Mesendoderm (in vitro differentiated cells): ENCODE results near the gene SLC6A13.

Experiments used
- DNase-seq: peaks from one replicate; pipeline ENCODE4 v3.0.0; 2013
- H2AK5ac ChIP-seq: 2 replicates; pipeline ENCODE4 v1.6.1; 2013; ENCODE audit warnings: low read length, inconsistent platforms
- H2BK120ac ChIP-seq: 2 replicates; pipeline ENCODE4 v1.6.1; 2013; ENCODE audit warnings: low read depth, mild to moderate bottlenecking, low read length, moderate library complexity, mixed read lengths
- H2BK15ac ChIP-seq: replicated peaks from 2 replicates; pipeline ENCODE4 v1.6.1; 2013; ENCODE audit warnings: low read depth, mild to moderate bottlenecking, moderate library complexity
- H2BK5ac ChIP-seq: 2 replicates; pipeline ENCODE4 v1.6.1; 2013; ENCODE audit warnings: low read length, inconsistent platforms
- H3K18ac ChIP-seq: 2 replicates; pipeline ENCODE4 v1.6.1; 2013; ENCODE audit warnings: mild to moderate bottlenecking, low read length, mixed read lengths
- H3K23ac ChIP-seq: one replicate; pipeline ENCODE4 v1.6.1; 2013; ENCODE audit warnings: low read length
- H3K27ac ChIP-seq: 2 replicates; pipeline ENCODE4 v1.5.1; 2013; ENCODE audit warnings: low read depth, mild to moderate bottlenecking, inconsistent platforms, low read length, moderate library complexity
- H3K27me3 ChIP-seq: 2 replicates; pipeline ENCODE4 v1.6.1; 2013; ENCODE audit warnings: low read length, control low read depth, mild to moderate bottlenecking, inconsistent platforms; ENCODE audit not compliant: insufficient read depth, poor library complexity
- H3K36me3 ChIP-seq: 2 replicates; pipeline ENCODE4 v1.6.1; 2013; ENCODE audit warnings: low read length, inconsistent platforms; ENCODE audit not compliant: control insufficient read depth, insufficient read depth
- H3K4ac ChIP-seq: one replicate; pipeline ENCODE4 v1.6.1; 2013; ENCODE audit warnings: low read depth, mild to moderate bottlenecking, low read length, moderate library complexity
- H3K4me1 ChIP-seq: 2 replicates; pipeline ENCODE4 v1.6.1; 2013; ENCODE audit warnings: low read depth, low read length, inconsistent platforms; ENCODE audit not compliant: control insufficient read depth
- H3K4me2 ChIP-seq: 2 replicates; pipeline ENCODE4 v1.6.1; 2013; ENCODE audit warnings: low read length
- H3K4me3 ChIP-seq: 2 replicates; pipeline ENCODE4 v1.5.1; 2013; ENCODE audit warnings: mild to moderate bottlenecking, low read length
- H3K56ac ChIP-seq: one replicate; pipeline ENCODE4 v1.6.1; 2013; ENCODE audit warnings: low read length
- H3K79me1 ChIP-seq: 2 replicates; pipeline ENCODE4 v1.6.1; 2013; ENCODE audit warnings: low read length, inconsistent platforms
- H3K79me2 ChIP-seq: 2 replicates; pipeline ENCODE4 v1.6.1; 2013; ENCODE audit warnings: mild to moderate bottlenecking, low read length; ENCODE audit not compliant: control insufficient read depth, insufficient read depth
- H3K9ac ChIP-seq: 2 replicates; pipeline ENCODE4 v1.6.1; 2013; ENCODE audit warnings: low read length, inconsistent platforms
- H4K5ac ChIP-seq: one replicate; pipeline ENCODE4 v1.6.1; 2013; ENCODE audit warnings: low read length
- H4K8ac ChIP-seq: one replicate; pipeline ENCODE4 v1.6.1; 2013; ENCODE audit warnings: low read depth, mild to moderate bottlenecking, control low read depth, low read length, moderate library complexity
- WGBS: extraction: QIAGEN DNeasy Blood & Tissue Kit; methylation state at CpG from one replicate; pipeline ENCODE4 v1.1.7; 2013; ENCODE audit warnings: low lambda C conversion rate, missing lambda C conversion rate; ENCODE audit not compliant: insufficient coverage; ENCODE audit errors: extremely low coverage; 5-methylcytosine and 5-hydroxymethylcytosine counted together

The SLC6A13 gene

GRCh38 chr12:209246-209645, 53.4 kb downstream of the SLC6A13 start:
- Histone ChIP-seq H2BK5ac (no peak overlapping the region), H3K27ac (no peak overlapping the region), H3K36me3 (no peaks in the 10 kb centered on the region), H3K27me3 (peaks cover 7% of the 10 kb centered on the region), H3K23ac (no peak overlapping the region), H2BK120ac (no peak overlapping the region), H3K18ac (no peak overlapping the region), H3K56ac (no peak overlapping the region), H4K8ac (no peak overlapping the region), H3K9ac (no peak overlapping the region), H3K4me3 (no peak overlapping the region), H4K5ac (no peak overlapping the region), H2BK15ac (no peak overlapping the region), H3K79me2 (no peaks in the 10 kb centered on the region), H3K79me1 (no peaks in the 10 kb centered on the region), H3K4me2 (no peak overlapping the region), H2AK5ac (no peak overlapping the region), H3K4ac (no peak overlapping the region), H3K4me1 (peaks cover 3% of the 10 kb centered on the region)
- no peak for DNase-seq
- WGBS = no CpG with 5 or more reads among the region's 15 CpGs

GRCh38 chr12:208813-209212, 53.8 kb downstream of the SLC6A13 start:
- Histone ChIP-seq H3K79me1 (no peaks in the 10 kb centered on the region), H4K5ac (no peak overlapping the region), H3K9ac (no peak overlapping the region), H3K18ac (no peak overlapping the region), H3K4me1 (peaks cover 4% of the 10 kb centered on the region), H3K4me3 (no peak overlapping the region), H3K79me2 (no peaks in the 10 kb centered on the region), H3K4ac (no peak overlapping the region), H2BK120ac (no peak overlapping the region), H3K36me3 (no peaks in the 10 kb centered on the region), H3K4me2 (no peak overlapping the region), H3K27ac (no peak overlapping the region), H3K56ac (no peak overlapping the region), H3K23ac (no peak overlapping the region), H2BK5ac (no peak overlapping the region), H4K8ac (no peak overlapping the region), H3K27me3 (peaks cover 10% of the 10 kb centered on the region), H2BK15ac (no peak overlapping the region), H2AK5ac (no peak overlapping the region)
- no CpG with 5 or more reads among the region's 4 CpGs for WGBS
- DNase-seq = no peak

GRCh38 chr12:207804-208203, 54.8 kb downstream of the SLC6A13 start:
- Histone ChIP-seq H3K23ac (no peak overlapping the region), H3K36me3 (no peaks in the 10 kb centered on the region), H3K4me2 (no peak overlapping the region), H3K4me3 (no peak overlapping the region), H3K79me2 (no peaks in the 10 kb centered on the region), H3K79me1 (no peaks in the 10 kb centered on the region), H2BK5ac (no peak overlapping the region), H2AK5ac (no peak overlapping the region), H2BK15ac (no peak overlapping the region), H3K4me1 (peaks cover 2% of the 10 kb centered on the region), H2BK120ac (no peak overlapping the region), H3K4ac (no peak overlapping the region), H3K18ac (no peak overlapping the region), H3K9ac (no peak overlapping the region), H4K5ac (no peak overlapping the region), H3K27ac (no peak overlapping the region), H3K27me3 (peaks cover 12% of the 10 kb centered on the region), H3K56ac (no peak overlapping the region), H4K8ac (no peak overlapping the region)
- no peak for DNase-seq
- WGBS = no CpG with 5 or more reads among the region's 10 CpGs

- Histone ChIP-seq H3K4me3 (no peak overlapping the region), H3K27ac (no peak overlapping the region), H3K4me2 (no peak overlapping the region), H3K4me1 (peaks cover 2% of the 10 kb centered on the region), H3K36me3 (no peaks in the 10 kb centered on the region), H2AK5ac (no peak overlapping the region), H3K9ac (no peak overlapping the region), H3K79me1 (no peaks in the 10 kb centered on the region), H2BK15ac (no peak overlapping the region), H3K4ac (no peak overlapping the region), H4K8ac (no peak overlapping the region), H3K27me3 (peaks cover 12% of the 10 kb centered on the region), H3K56ac (no peak overlapping the region), H3K23ac (no peak overlapping the region), H3K79me2 (no peaks in the 10 kb centered on the region), H2BK120ac (no peak overlapping the region), H2BK5ac (no peak overlapping the region), H3K18ac (no peak overlapping the region), H4K5ac (no peak overlapping the region)
- WGBS = no CpG with 5 or more reads among the region's 21 CpGs
- DNase-seq = no peak
Measured at GRCh38 chr12:206746-207440, 55.7 kb downstream of the SLC6A13 start.

GRCh38 chr12:205026-205425, 57.6 kb downstream of the SLC6A13 start:
- no peaks in the 10 kb centered on the region for H3K79me1 ChIP-seq
- H2BK120ac ChIP-seq = no peak overlapping the region
- H2AK5ac ChIP-seq = no peak overlapping the region
- H3K23ac ChIP-seq = no peak overlapping the region
- no peak overlapping the region for H3K4me2 ChIP-seq
- H4K5ac ChIP-seq = no peak overlapping the region
- H3K4me1 ChIP-seq = peaks cover 2% of the 10 kb centered on the region
- H3K9ac ChIP-seq = no peak overlapping the region
- DNase-seq = no peak
- H2BK15ac ChIP-seq = no peak overlapping the region
- no peaks in the 10 kb centered on the region for H3K79me2 ChIP-seq
- H3K27me3 ChIP-seq = peaks cover 12% of the 10 kb centered on the region
- H4K8ac ChIP-seq = no peak overlapping the region
- no CpG with 5 or more reads among the region's 4 CpGs for WGBS
- H3K36me3 ChIP-seq = no peaks in the 10 kb centered on the region
- no peak overlapping the region for H3K18ac ChIP-seq
- H3K4ac ChIP-seq = no peak overlapping the region
- no peak overlapping the region for H2BK5ac ChIP-seq
- no peak overlapping the region for H3K27ac ChIP-seq
- H3K56ac ChIP-seq = no peak overlapping the region
- no peak overlapping the region for H3K4me3 ChIP-seq

- Histone ChIP-seq H3K36me3 (no peaks in the 10 kb centered on the region), H4K5ac (no peak overlapping the region), H3K18ac (no peak overlapping the region), H3K79me2 (no peaks in the 10 kb centered on the region), H3K4ac (no peak overlapping the region), H3K27me3 (peaks cover 12% of the 10 kb centered on the region), H2BK120ac (no peak overlapping the region), H3K79me1 (no peaks in the 10 kb centered on the region), H3K4me1 (peaks cover 2% of the 10 kb centered on the region), H4K8ac (no peak overlapping the region), H3K4me3 (no peak overlapping the region), H3K4me2 (peak overlapping the region; percentile 69), H2BK5ac (no peak overlapping the region), H3K27ac (no peak overlapping the region), H3K23ac (no peak overlapping the region), H2BK15ac (no peak overlapping the region), H3K56ac (no peak overlapping the region), H2AK5ac (no peak overlapping the region), H3K9ac (no peak overlapping the region)
- DNase-seq = no peak
- no CpG with 5 or more reads among the region's 11 CpGs for WGBS
Measured at GRCh38 chr12:204261-204678, 58.4 kb downstream of the SLC6A13 start.
